ENCODE data around the gene SPSB4.

The SPSB4 gene

GRCh38 chr3:141055536-141056445, 4.6 kb downstream of the SPSB4 start:
- no peak for DNase-seq

GRCh38 chr3:141056751-141057171, 5.6 kb downstream of the SPSB4 start:
- DNase-seq = peak in 1 of 2 experiments; percentile 7

- no peak for DNase-seq
Measured at GRCh38 chr3:141057436-141057835, 6.3 kb downstream of the SPSB4 start.

- DNase-seq = no peak
Measured at GRCh38 chr3:141057946-141058800, 7.0 kb downstream of the SPSB4 start.

GRCh38 chr3:141058996-141059395, 7.8 kb downstream of the SPSB4 start:
- DNase-seq = no peak

- DNase-seq = no peak
Measured at GRCh38 chr3:141059816-141060215, 8.7 kb downstream of the SPSB4 start.

DNA sequence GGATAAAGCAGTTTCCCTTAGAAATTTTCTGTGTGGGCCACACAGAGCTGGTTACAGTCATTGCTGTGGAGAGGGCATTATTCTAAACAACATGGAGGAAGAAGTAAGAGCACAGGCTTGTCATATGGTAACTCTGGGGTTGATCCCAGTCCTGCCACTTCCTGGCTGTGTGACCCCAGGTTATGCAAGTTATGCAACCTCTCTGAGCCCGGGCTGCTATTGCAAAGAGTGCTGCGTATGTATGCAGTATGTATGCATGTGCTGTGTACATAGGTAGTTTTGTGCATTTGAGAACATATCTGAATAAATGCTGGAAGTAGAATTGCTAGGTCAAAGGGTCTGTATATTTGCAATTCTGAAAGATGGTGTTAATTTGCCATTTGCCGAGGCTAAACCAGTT, 9.2 kb downstream of the SPSB4 start:
- no peak for DNase-seq

DNA sequence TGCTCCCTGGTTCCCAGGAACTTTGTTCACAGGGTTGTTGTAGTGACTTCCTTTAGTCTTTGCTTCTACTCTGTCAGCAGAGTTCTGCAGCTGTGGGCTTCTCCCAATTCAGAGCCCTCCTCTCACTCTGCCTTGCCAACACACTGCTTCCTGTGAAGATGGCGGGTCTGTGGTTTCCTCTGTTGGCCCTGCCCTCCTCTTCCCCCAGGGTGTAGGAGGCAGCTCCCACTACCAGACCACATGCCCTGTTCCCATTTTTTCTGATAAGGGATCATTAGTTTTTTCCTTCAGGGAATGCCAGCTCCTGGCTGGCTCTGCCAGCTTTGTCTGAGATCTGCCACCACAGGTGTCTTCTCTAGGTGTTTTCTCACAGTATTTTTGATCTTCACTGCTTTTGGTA, 12.7 kb downstream of the SPSB4 start:
- DNase-seq = no peak

- no peak for DNase-seq
Measured at GRCh38 chr3:141064255-141064926, 13.2 kb downstream of the SPSB4 start.

DNA sequence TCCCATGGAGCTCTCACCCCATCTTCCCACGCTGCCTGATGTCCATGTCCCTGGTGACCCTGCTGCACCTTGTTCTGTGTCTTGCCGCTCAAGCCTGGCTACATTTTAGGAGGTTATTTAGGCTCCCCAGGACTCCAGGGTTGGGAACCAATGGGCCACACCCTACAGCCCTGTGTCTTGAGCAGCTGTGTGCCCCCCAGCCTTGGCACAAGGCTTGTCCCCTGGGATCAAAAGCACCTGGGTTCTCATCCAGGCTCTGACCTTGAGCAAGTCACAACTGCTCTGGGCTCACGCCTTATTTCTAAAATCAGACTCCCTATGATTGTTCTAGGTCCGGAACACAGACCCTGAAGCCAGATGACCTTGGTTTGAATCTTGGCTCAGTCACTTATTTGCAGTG, 14.1 kb downstream of the SPSB4 start:
- no peak for DNase-seq

- no peak for DNase-seq
Measured at GRCh38 chr3:141065841-141066805, 15.0 kb downstream of the SPSB4 start.

GRCh38 chr3:141067206-141067974, 16.2 kb downstream of the SPSB4 start:
- no peak for DNase-seq

- no peak for DNase-seq
Measured at GRCh38 chr3:141070229-141070628, 19.1 kb downstream of the SPSB4 start.

DNA sequence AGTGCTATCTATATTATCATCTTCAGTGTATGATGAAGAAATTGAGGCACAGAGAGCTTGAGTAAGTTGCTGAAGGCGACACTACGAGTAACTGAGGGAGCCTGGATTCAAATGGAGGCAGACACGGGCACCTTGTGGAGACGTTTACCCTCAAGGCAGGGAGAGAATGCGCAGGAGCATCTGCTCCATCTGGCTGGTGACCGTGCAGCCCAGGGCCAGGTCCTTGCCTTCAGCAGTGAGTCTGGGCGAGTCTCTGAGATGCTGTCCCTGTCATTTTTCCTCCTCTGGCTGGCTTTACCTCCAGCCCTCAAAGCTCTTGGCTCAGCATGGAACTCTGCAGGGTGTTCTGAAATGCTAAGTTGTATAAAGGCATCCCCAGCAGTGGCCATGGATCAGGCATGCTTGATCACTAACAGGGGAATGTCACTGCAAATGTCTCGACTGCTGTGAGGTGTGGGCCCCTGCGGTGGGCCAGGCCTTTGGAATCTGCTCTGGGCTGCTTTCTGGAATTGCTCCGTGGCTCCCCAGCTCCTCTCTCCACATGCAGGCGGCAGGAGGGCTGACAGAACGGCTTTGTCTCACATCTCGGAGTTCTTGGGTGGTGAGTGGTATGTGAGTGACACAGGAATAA, 19.7 kb downstream of the SPSB4 start:
- DNase-seq = no peak

DNA sequence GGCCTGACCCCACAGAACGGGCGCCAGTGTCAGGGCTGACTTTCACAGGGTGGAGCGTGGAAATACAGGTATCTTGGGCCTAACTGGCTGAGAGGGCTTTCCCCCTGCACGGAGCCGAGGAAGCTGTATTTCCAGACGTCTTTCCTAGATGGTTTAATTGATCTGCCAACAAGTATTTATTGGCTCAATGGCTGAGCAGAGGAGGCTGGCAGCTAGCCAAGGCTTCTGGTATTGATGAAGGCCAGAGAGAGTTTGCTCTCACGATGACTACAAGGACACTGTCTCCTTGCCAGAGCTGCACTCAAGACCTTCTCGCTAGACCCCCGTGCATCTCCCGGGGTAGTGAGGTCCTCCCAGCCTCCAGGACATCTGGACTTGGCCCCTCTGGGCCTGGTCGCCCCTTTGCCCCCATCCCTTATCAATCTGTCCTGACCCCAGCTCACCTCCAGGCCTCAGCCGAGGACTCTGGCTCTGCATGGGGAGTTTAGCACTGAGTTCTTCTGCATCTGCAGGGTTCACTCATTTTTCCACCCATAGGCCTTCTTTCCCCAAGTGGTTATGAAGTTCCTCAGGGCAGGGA, 20.6 kb downstream of the SPSB4 start:
- DNase-seq = no peak

DNA sequence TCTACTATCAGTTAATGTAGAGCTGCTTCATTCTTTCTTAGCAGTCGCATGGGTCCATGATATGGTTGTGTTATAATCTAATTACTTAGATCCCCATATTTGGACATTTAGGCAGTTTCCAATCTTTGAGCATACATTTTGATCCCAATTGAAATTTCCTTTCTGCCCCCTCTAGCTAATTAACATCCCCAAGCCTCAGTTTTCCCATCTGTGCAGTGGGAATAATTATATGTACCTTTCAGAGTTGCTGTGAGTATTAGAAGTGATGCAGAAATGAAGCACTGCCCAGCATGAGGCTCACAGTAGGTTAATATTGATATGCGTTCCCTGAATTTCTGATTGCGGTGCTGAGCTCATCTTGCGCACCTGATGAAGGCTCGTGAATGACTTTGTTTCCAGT, 21.8 kb downstream of the SPSB4 start:
- DNase-seq = no peak

GRCh38 chr3:141073580-141073979, 22.4 kb downstream of the SPSB4 start:
- no peak for DNase-seq

DNA sequence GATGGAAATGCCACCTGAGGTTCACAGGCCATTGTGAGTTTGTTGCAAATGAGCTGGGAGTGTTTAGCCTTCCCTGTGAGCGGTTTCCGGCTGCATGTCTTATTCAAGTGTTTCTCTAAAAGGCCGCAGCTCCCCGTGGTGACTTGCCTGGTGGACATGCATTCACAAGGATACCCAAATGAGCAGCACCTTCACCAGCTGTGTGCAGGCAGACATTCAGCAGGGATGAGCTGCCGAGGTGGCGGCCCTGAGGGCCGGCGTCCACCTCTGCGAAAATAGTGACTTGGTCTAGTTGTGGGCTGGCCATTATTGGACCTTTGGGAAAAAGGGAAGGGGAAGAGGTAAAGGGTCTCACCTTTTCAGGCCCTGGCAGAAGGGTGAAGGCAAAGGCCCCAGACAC, 23.4 kb downstream of the SPSB4 start:
- DNase-seq = no peak

DNA sequence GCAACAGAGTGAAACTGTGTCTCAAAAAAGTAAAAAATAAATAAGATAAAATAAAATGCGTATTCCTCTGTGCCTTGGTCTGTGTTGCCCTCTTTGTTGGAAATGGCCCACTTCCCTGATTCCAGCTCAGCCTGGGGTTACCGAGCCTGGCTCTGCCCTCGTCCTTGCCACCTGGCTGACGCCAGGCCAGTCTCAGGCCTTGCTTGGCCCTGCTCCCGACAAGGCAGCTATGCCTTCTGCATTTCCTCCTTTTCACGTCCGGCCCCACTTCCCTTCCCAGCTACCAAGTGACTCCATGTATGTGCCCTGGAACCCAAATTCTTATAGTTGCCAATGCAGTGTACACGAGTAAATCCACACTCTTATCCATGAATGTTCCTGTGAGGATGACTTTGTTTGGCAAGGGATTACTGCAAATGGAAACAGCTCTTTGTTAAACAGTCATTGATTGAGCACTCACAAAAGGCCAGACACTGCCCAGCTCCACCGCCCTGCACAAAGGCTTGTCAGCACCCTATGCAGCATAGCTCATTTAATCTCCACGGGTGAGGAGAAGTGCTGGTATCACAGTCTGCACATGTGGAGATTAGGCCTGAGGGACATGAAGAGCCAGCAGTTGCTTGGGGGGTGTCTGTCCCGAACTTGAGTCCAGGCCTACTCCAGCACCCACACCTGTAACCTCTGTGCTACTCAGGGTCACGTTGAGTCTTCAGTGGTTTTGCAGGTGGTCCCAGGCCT, 25.1 kb downstream of the SPSB4 start:
- peak; percentile 27 to 42 for DNase-seq
